NCI-H510A treated with DMSO at 0.1 percent for 48 hours (cell line): Measurements from ENCODE around the gene TMEM185B.

Experiments used
- DNase-seq: peaks from one replicate; lab custom pipeline; 2025; lab: John Stamatoyannopoulos, UW

The TMEM185B gene

GRCh38 chr2:120230515-120231471 lies 7.6 kb upstream of the TMEM185B start:
- no peak for DNase-seq

- no peak for DNase-seq
Observed at GRCh38 chr2:120229341-120229740, 6.1 kb upstream of the TMEM185B start.

- DNase-seq: no peak
Observed at GRCh38 chr2:120228503-120228902, 5.3 kb upstream of the TMEM185B start.

- DNase-seq: no peak
Observed at GRCh38 chr2:120227111-120227991, 4.2 kb upstream of the TMEM185B start.

GRCh38 chr2:120226316-120226715 lies 3.1 kb upstream of the TMEM185B start:
- no peak for DNase-seq

- no peak for DNase-seq
Observed at GRCh38 chr2:120225549-120226065, 2.4 kb upstream of the TMEM185B start.

- peak; percentile 87 for DNase-seq
Observed at GRCh38 chr2:120224735-120225548, 1.7 kb upstream of the TMEM185B start.

- DNase-seq: no peak
Observed at GRCh38 chr2:120224256-120224655, 1.1 kb upstream of the TMEM185B start.

GRCh38 chr2:120222186-120223033 lies 790 bp downstream of the TMEM185B start:
- DNase-seq: no peak

- no peak for DNase-seq
Observed at GRCh38 chr2:120221616-120222015, 1.6 kb downstream of the TMEM185B start.

- no peak for DNase-seq
Observed at GRCh38 chr2:120220756-120221155, 2.4 kb downstream of the TMEM185B start.

- DNase-seq: no peak
Observed at GRCh38 chr2:120219766-120220165, 3.4 kb downstream of the TMEM185B start.

- no peak for DNase-seq
Observed at GRCh38 chr2:120219291-120219690, 3.9 kb downstream of the TMEM185B start.

GRCh38 chr2:120218181-120218580 lies 5.0 kb downstream of the TMEM185B start:
- DNase-seq: no peak

- no peak for DNase-seq
Observed at GRCh38 chr2:120210270-120210693, 12.9 kb downstream of the TMEM185B start.

- DNase-seq: no peak
Observed at GRCh38 chr2:120209427-120210269, 13.6 kb downstream of the TMEM185B start.

GRCh38 chr2:120208381-120209353 lies 14.5 kb downstream of the TMEM185B start:
- DNase-seq: no peak

- DNase-seq: no peak
Observed at GRCh38 chr2:120206022-120206581, 17.1 kb downstream of the TMEM185B start.
